ENCODE results near the gene PCDHB1.

DNA sequence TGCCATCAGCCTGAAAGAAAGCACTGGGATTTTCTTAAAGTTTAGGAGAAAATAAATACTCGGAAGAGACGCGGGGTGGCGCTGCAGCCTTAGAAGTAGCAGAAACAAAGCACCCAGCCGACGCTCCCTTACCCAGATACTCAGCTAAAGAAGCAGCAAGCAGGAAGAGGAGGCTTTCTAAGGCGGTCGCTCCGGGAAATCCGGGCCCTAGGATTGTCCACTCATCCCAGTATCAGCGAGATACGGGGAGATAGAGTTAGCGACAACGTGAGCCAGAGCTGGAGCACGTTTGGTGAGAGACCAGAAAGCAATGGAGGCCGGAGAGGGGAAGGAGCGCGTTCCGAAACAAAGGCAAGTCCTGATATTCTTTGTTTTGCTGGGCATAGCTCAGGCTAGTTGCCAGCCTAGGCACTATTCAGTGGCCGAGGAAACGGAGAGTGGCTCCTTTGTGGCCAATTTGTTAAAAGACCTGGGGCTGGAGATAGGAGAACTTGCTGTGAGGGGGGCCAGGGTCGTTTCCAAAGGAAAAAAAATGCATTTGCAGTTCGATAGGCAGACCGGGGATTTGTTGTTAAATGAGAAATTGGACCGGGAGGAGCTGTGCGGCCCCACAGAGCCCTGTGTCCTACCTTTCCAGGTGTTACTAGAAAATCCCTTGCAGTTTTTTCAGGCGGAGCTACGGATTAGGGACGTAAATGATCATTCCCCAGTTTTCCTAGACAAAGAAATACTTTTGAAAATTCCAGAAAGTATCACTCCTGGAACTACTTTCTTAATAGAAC lies 43.5 kb downstream of the PCDHB1 start, which contains the start of gene PCDHB2:
- TF ChIP-seq CTCF (conservative IDR thresholded peaks at IDR 0.05; ENCODE audit: low read length) (0 out of 2 replicates have a peak, but pooled peaks have one; percentile 23), EZH2phosphoT487 (IDR thresholded peaks at IDR 0.05; ENCODE audit: borderline replicate concordance, low read depth, low read length) (no peak)

All from OCI-LY7 (cell line).